ENCODE results near the gene PKP2.

Gene PKP2

GRCh38 chr12:32804301-32804700, 92.3 kb downstream of the PKP2 start:
- no peak for DNase-seq

DNA sequence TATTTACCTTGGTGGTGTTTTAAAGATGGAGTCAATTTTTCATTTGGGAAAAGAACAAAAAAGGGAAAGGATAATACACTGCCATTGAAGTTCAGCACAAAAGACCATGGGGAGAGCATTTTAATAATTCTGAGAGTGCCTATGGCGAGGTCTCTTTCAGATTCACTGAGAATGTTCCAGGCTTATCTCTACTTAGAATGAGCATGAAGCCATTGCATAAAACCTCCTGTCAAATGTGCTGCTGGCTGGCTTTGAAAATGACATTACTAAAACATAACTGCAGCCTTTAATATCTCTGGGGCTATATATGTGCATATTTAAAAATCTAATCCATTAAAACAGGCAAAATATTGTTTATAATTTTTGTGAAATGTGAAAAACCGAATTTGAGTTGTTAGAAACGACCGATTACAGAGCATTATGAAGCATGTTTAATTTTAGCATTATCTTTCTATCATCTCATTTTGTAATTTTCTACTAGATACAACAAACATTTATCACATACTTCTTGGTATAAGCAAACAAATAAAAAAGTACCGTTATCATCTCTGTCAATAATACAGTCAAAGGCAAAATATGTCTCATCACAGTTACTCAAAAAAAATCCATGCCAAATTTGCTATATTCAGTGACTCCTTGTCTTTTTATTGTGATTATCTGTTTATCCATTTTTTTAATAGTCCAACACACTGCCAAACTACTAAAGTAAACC, 95.2 kb downstream of the PKP2 start:
- no peak for DNase-seq

GRCh38 chr12:32794281-32794680, 102.3 kb downstream of the PKP2 start:
- DNase-seq, result no peak

- DNase-seq, result no peak
Measured at GRCh38 chr12:32789916-32790315, 106.7 kb downstream of the PKP2 start.

GRCh38 chr12:32789446-32789845, 107.1 kb downstream of the PKP2 start:
- no peak for DNase-seq

DNA sequence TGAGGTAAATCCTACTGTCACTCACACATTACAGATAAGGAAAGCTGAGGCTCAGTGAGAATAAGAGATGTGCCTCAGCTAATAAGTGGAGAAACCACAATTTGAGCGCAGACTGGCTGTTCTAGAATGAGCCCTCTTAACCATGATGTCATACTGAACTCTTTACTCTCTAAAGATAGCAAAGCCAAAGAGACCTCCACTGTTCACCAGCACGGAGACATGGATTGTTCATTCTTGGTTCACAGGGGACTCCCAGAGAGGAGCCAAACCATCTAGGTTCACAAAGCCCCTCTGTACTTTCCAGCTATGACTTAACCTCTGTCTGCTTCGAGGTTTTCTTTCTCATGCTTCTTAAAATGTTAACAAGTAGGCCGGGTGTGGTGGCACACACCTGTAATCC, 108.2 kb downstream of the PKP2 start:
- DNase-seq, result no peak

DNA sequence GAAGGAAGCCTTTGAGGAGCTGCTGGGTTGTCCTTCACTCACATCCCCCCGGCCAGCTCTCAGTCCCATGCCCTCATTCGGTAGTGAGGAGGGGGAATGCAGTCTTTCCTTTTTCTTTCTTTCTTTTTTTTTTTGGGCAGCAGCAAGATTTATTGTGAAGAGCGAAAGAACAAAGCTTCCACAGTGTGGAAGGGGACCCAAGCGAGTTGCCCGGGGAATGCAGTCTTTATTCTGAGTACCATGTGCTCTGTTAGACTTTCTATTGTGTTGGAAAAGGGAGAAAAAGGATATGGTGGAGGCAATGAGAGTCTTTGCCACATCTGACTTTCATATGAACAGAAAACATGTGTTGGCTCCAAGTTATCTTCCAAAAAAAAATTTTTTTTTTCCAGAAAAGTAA, 111.0 kb downstream of the PKP2 start:
- no peak for DNase-seq

GRCh38 chr12:32783029-32783428, 113.5 kb downstream of the PKP2 start:
- DNase-seq, result no peak

GRCh38 chr12:32780071-32780470, 116.5 kb downstream of the PKP2 start:
- no peak for DNase-seq

DNA sequence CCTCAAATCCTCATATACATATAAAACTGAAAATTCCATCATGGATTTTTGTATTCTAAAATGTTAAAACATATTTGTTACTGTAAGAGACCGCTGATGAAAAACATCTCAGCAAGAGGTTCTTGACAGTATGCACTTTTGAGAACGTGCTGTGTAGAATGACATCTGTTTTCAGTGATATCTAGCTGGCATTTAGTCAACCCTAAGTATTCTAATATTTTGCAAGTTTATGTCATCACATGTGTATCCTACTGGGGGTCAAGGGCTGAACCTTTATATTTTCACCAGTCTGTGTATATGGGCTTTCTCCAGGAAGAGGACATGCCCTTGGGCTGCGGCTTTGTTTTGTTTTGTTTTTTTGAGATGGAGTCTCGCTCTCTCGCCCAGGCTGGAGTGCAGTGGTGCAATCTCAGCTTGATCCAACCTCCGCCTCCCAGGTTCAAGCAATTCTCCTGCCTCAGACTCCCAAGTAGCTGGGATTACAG, 118.8 kb downstream of the PKP2 start:
- DNase-seq, result no peak

DNA sequence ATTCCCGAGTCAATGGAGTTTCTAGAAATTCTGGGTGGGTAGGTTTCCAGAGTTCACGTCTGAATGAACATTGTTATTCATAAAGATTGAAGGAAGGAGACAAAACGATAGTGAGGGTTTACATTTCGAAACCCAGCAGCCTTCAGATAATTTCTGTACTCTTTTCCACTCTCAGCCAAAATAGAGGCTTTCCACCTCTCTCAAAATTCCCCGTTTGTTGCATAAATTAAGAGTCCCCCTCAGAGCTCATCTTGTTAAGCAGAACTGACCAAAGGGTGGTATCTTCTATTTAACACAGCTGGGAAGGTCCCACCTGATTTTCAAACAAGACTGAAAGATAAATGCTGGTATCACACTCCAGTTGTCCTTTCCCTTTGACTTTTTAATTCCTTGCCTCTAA, 119.4 kb downstream of the PKP2 start:
- no peak for DNase-seq

DNA sequence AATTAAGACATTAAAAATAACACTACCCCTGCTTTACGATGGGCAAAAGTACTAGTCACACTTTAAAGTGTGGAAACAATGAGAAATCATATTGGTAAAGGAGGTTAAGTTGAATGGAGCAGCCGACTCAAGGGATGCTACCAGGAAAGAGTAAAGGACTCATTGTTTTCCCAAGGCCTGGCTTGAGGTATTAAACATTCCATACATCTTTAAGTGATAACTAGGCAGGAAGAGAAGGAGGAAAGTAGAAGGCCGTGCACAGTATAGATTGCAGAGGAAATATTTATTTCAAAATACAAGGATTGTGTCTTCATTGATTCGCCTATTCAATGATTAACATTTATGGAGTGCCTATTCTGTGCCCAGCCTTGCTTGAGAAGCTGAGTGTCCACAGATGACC, 120.3 kb downstream of the PKP2 start:
- DNase-seq, result no peak

DNA sequence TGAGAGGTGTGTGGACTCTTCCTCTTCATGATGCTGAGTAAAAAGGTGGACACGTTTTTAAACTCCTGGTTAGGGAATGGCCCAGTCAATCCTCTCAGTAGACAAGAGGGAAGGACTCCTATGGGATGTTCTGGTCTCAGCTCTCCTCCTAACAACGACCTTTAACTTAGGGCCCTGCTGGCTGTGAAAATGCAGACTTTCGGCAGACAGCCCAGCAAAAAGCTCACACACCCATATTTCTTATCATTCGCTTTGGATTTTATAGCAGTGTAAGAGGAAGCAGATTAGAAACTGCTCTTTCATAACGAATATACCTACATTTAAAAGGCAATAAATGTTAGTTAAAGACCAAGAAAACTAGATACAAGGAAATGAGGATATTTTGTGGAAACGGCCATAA, 122.9 kb downstream of the PKP2 start:
- DNase-seq, result no peak

GRCh38 chr12:32770141-32770540, 126.4 kb downstream of the PKP2 start:
- no peak for DNase-seq

GRCh38 chr12:32768518-32768917, 128.1 kb downstream of the PKP2 start:
- DNase-seq, result no peak

GRCh38 chr12:32765906-32766305, 130.7 kb downstream of the PKP2 start:
- no peak for DNase-seq

GRCh38 chr12:32761716-32762115, 134.9 kb downstream of the PKP2 start:
- DNase-seq, result no peak

DNA sequence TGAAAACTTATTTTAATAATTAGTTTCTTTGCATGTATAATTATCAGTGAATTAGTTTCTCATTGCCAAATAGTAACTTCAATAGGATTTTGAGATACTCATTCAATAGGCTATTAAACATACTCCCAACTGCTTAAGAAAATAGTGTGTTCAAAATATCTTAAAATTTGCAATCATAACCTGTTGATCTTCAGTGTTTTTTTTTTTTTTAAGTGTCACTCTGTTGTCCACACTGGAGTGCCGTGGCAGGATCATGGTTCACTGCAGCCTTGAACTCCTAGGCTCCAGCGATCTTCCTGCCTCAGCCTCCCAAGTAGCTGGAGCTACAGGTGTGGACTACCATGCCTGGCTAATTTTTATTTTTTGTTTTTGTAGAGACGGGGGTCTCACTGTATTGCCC, 139.4 kb downstream of the PKP2 start:
- no peak for DNase-seq

DNA sequence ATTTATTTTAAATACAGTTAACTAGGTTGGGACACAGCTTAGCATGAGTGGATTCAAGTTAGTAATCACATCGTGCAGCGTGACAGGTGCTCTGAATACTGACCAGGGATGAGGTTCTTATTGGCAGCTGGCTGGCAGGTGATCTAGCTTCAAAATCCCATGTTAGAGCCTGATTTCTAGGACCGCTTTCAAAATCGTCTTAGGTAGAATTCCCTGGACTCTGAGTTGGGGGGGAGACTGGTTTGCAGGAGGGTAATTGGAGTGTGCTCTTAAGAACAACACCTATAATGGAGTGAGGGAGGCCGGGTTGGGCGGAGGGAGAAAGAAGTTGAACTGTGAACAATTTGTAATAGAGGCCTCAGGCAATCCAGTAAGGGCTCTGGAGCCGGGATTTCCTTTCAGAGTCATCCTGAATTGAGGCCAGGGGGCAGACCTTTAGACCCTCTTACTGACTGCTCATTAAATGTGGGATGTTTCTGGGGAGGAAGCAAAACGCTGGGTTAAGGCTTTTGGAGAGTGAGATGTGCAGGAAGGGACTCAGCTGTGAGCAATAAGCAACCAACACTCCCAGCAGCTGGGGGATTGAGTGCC, 140.0 kb downstream of the PKP2 start:
- no peak for DNase-seq

- DNase-seq, result peak; percentile 89
Measured at GRCh38 chr12:32755654-32756475, 140.7 kb downstream of the PKP2 start, which contains the start of gene YARS2. Gene YARS2 (minus strand): TSS chr12:32755897. CDS start chr12:32755874, 23 bp downstream.

- no peak for DNase-seq
Measured at GRCh38 chr12:32755051-32755653, 141.4 kb downstream of the PKP2 start.

GRCh38 chr12:32754111-32754510, 142.5 kb downstream of the PKP2 start:
- DNase-seq, result no peak

- no peak for DNase-seq
Measured at GRCh38 chr12:32753605-32754004, 143.0 kb downstream of the PKP2 start.
